ENCODE results near the gene PHRF1.

Gene PHRF1

DNA sequence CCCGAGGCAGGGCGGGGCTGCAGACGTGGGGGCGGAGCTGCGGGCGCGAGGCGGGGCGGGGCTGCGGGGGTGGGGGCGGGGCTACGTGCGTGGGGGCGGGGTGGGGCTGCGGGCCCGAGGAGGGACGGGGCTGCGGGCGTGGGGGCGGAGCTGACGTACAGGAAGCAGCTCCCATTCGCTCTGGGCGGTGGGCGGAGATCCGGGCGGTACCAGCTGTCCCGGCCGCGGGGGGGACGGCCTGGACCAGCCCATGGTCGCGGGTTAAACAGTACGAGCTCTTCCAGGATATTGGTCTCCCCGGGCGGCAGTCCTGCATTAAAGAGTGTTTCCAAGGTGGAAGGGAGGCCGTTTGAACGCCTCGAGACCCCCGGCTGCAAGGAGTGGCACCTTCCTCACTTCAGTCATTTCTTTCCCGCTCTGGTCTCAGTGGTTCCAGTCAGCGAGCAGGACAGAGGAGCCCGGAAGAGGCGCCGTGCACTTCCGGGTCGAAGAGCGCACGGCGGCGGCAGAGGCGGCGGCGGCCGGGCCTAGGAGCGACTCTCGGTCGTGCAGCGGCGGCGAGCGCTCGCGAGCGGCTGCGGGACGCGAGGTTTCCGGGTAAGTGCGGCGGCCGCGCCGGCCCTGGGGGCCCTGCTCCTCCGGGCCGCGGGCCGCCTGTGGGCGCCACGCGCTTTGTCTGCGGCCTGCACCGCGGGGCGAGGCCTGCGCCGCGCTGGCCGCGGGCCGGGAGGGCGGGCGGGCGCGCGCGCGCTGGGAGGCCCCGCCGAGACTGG lies at the start of gene PHRF1:
PHRF1 (plus strand) TSS at position 475 of the 773 bp plus-strand sequence. CDS start 5,043 bp downstream, outside the sequence.
- DNase-seq (ENCODE audit: low spot score), result peak; percentile 94

DNA sequence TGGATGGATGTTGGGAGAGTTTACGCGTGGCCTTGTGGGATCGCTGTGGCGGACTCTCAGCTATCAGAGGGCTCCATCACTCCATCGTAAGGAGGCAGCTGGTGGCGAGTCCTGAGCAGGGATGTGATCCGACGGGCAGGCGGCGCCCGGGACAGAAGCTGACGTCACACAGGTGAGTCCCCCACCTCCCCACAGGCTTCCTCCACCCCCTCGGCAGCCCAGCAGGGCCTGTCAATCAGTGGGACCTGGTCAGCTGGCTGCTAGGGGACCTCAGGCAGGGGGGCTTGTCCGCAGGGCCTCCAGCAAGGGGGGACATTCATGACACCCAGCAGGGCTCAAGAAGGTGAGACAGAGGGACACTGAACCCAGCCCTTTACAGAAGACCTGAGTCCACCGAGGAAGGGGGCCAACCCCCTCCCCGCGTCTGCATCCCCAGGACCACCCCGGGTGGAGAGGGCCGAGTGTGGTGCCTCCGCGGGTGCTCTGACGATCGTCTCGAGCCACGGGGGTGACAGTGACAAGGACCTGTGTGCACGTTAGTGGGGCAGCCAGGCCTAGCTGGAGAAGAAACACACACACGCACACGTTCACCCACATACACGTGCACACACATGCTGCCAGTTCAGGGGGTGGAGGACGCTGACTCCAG lies 48.0 kb upstream of the PHRF1 start:
- no peak for DNase-seq (ENCODE audit: low spot score)

GRCh38 chr11:528815-529727 lies 47.2 kb upstream of the PHRF1 start:
- no peak for DNase-seq (ENCODE audit: low spot score)

DNA sequence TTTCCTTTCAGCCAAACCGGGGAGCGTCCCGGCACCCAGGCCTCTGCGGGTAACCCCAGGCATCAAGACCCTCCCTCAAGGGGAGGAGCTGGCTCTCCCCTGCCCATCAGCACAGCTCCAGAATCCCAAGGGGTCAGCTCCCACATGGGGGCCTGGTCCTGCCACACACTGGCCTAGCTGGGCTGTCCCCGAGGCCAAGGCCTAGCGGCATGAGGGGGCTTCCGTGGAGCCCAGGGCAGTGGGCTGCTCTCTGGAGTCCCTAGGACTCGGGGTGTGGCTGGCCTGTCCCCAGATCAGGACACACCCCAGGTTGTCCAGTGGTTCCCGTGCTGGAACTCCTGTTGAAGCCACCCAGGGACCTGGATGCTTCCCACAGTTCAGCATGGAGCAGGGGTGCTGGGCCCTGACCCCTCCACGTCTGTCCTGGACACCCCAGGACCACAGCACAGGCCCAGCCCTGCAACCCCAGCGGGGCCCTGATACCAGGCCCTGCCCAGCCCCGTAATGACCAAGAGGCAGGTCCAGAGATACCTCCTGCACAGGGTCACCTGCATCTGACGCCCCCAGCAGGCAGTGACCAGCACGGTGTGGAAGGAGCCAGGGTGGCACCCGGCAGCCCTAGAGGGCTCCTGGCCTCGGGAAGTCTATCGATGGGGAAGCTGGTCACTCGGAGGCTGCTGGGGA lies 46.4 kb upstream of the PHRF1 start:
- DNase-seq (ENCODE audit: low spot score), result no peak

DNA sequence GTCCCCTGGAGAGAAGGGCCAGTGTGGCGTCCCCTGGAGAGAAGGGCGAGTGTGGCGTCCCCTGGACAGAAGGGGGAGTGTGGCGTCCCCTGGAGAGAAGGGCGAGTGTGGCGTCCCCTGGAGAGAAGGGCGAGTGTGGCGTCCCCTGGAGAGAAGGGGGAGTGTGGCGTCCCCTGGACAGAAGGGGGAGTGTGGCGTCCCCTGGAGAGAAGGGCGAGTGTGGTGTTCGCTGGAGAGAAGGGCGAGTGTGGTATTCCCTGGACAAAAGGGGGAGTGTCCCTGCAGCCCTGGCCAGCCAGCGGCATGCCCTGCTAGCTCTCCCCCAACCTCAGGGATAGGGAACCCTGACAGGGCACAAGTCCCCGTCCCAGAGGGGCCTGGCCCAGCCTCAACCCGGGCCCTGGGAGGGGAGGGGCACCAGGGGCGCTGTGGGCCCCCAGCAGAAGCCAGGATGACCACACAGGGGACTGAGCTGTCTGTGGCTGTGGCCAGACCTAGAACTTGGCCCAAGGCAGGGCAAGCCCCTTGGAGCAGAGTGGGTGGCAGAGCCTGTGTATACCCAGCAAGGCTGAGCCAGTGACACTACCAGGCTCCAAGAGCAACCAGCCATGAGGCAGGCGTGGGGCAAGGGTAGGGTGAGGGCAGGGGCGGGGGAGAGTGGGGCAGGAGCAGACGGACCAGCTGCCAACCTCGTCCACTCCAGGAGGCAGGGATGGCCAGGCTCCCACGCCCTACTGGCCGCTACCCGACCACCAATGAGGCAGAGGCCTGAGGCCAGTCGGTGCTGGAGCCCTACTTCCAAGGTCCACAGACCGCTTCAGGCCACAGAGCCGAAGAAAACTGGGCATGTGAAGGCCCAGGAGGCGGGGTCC lies 45.1 kb upstream of the PHRF1 start:
- no peak for DNase-seq (ENCODE audit: low spot score)

DNA sequence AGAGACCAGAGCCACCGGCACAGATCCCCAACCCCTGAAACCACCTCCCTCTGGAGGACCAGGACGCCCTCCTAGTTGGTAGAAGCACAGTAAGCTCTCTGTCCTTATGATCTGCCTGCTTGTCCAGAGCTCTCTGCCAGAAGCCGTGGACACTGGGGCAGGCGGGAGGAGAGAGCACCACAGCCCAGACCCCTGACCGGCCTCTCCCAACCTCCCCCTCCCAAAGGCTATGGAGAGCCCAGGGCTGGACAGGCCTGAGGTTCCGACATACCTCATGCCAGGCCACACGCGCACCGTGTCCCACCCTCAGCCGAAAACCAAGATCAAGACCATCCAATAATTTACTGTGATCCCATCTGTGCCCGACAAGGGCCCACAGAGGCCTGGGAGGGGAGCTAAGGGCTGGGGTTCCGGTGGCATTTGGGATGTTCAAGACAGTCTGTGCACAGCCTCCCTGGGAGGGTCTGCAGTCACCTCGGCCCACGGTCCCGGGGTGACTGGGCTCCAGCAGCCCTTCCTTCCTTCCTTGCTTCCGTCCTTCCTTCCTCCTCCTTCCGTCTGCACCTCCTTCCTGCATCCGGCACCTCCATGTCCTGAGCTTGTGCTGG lies 44.2 kb upstream of the PHRF1 start:
- no peak for DNase-seq (ENCODE audit: low spot score)

- no peak for DNase-seq (ENCODE audit: low spot score)
Measured at GRCh38 chr11:532527-532985, 43.7 kb upstream of the PHRF1 start.

DNA sequence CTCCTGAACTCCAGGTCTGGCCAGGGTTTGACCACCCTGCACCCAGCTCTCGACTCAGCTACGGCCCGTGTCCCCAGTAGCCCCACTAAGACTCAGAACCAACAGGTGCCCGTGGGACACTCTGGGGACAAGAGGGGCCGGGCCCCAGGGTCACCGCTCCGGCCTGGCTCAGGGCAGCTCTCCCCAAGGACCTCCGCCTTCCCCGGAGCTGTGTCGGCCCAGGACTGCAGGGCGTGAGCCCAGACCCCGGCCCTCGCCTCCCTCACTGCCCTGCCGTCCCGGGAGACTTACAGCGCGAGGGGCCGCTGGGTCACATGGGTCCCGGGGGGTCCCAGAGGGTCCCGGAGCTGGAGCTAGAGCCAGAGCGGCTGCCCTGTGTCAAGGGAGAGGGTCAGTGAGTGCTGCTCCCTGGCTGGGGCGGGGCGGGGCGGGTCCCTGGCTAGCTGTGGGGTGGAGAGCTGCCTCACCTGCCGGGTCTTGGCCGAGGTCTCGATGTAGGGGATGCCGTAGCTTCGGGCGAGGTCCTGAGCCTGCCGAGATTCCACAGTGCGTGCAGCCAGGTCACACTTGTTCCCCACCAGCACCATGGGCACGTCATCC lies 43.2 kb upstream of the PHRF1 start:
- DNase-seq (ENCODE audit: low spot score), result no peak

GRCh38 chr11:533586-534395 lies 42.5 kb upstream of the PHRF1 start:
- no peak for DNase-seq (ENCODE audit: low spot score)

DNA sequence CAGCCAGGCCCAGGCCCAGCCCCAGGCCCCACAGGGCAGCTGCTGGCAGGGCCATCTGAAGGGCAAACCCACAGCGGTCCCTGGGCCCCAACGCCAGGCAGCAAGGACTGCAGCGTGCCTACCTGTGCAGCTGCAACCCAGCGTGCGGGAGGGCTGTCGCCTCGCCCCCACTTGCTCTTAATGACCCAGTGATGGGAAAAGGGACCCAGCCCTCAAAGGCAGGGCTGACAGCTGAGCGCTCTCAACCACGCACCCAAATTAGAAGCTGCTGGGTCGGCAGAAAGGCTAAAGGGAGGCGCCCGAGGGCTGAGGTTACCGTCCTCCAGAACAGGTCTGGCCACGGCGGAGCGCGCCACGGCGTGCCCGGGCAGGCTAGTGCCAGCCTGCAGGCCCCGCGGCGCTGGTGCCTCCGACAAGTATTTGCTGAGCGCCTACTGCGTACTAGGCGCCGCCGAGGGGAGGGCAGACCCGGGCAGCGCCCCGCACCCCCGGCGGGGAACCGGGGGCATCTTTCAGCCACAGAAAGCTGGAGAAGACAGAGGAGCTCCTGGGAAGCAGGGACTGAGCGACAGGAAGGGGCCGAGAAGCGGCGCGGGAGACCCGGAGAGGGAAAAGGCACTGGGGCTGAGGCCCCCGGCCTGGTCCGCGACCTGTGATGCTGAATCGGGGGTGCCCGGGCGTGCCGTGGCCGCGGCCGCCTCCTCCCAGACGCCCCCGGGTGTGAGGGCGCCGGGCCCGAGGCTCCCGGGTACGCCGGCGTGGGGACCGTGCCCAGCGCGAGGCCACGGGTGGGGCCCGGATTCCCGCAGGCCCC lies 41.7 kb upstream of the PHRF1 start:
- DNase-seq (ENCODE audit: low spot score), result peak; percentile 52

- no peak for DNase-seq (ENCODE audit: low spot score)
Measured at GRCh38 chr11:535210-535518, 41.1 kb upstream of the PHRF1 start.

DNA sequence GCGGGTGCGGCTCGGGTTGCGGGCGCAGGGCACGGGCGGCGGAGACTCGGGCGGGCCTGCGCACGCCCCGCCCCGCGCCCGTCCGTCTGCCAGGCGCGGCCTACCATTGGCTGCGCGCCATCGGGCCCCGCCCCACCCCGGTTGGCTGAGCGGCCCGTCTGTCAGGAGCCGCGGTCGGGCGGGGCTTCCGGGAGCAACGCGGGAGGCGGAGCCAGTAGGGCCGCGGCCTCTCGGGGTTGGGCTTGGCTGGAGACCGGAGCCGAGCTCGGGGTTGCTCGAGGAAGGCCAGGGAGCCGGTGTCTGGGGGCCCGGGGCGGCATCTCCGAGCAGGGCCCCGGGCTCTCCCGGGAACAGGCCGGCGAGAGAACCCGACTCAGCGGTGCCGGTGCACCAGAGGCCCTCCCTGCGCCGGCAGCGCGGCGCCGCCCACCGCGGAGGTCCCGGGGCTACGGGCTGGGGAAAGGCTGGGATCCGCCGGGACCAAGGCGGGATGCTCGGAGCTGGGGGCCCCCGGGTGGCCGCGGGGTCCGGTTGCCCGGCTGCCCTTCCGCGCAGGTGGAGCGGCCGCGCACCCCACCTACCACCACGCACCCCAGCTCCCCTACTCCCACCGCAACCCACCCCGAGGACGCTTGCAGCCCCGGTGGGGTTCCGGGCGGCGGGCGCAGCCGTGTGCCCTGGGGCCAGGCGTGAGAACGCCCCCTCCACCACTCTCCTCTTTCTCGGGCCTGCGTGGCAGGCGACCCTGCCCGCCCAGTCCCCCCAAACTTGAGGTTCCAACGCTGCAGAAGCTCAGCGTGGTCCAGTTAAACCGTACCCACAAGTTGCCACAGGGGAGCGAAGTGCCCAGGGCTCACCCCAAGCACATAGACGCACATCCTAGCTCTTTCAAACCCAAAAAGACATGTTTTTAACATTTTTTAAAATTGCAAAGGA lies 40.5 kb upstream of the PHRF1 start, which contains the start of gene HRAS:
HRAS (minus strand) TSS at position 58 of the 936 bp plus-strand sequence.
- DNase-seq (ENCODE audit: low spot score), result peak; percentile 95

DNA sequence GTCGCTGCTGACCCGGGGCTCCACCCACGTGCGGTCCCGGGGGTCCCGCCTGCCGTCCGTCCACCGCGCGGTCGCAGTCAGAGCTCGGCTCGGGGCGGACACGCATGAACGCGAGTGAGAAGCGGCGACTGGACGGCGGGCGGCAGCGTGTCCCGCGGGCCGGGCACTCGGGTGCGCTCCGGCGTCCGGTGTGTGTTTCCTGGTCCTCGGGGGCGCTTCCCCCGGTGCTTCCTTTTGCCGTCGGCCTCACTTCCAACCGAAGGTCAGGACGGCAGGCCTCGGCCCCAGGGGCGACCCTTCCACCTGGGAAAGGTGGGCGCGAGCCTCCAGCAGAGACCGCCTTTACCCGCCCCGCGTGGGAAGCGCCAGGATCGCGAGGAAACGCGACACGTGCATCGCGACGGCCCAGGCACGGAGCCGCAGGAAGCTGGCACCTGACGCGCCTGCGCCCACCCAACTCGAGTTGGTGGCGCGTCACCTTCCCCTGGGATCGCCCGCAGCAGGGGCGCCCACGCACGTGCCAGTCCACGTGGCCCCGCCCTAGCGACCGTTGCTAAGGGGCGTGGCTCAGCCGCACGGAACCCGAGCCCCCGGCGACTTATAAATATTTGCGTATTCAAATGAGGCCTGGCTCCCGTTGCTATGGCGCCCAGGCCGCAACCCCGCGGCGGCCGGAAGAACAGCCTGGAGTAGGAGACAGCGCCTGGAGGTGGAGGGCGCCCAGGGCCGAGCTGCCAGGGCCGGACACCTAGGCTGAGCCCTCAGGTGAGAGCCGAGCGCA lies 39.2 kb upstream of the PHRF1 start, which contains the start of gene LRRC56:
LRRC56 (plus strand) TSS at position 687 of the 781 bp plus-strand sequence. CDS start 3,158 bp downstream, outside the sequence.
- DNase-seq (ENCODE audit: low spot score), result peak; percentile 91

- no peak for DNase-seq (ENCODE audit: low spot score)
Measured at GRCh38 chr11:537622-538430, 38.4 kb upstream of the PHRF1 start.

DNA sequence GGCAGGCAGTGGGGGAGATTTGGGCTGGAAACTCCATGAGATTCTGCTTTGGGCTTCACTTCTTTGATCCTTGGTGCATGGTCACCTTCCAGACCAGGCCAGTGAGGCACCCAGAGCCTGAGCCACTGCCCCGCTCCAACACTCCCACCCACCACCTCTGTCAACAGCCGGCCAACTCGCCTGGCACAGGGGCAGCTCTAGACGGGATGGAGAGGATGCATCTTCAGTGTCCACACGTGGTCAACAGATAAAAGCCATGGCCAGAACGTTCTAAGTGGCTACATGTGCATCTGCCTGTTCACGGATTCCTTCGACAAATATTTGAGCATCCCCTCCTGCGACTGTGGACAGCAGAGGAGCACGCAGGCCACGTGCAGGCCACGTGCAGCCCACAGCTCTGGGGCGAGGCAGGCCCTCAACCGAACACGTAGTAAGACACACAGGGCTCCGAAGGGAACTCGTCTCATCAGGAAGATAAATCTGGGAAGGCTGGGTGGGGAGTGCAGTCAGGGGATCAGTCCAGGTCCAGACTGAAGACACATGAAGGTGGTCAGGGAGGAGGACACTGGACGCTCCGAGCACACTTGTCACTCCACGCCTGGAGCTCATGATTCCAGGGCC lies 37.7 kb upstream of the PHRF1 start:
- DNase-seq (ENCODE audit: low spot score), result no peak

Data from kidney tubule cell (primary cell).